ENCODE data around the gene MZF1. TPM values are rescaled to one million over a fixed set of nuclear protein-coding genes. Genes with fewer than 3 reads are reported as not detected.
A peak's percentile ranks its signal among the peaks of the same experiment; 100 is the strongest.

MZF1 gene
- total and polyA plus RNA-seq, 9 of the 15 experiments (the other 6 are each of a cell fraction or from before 2014, with no cell fraction given): 0.31 to 29.3 (median 11.5) TPM

DNA sequence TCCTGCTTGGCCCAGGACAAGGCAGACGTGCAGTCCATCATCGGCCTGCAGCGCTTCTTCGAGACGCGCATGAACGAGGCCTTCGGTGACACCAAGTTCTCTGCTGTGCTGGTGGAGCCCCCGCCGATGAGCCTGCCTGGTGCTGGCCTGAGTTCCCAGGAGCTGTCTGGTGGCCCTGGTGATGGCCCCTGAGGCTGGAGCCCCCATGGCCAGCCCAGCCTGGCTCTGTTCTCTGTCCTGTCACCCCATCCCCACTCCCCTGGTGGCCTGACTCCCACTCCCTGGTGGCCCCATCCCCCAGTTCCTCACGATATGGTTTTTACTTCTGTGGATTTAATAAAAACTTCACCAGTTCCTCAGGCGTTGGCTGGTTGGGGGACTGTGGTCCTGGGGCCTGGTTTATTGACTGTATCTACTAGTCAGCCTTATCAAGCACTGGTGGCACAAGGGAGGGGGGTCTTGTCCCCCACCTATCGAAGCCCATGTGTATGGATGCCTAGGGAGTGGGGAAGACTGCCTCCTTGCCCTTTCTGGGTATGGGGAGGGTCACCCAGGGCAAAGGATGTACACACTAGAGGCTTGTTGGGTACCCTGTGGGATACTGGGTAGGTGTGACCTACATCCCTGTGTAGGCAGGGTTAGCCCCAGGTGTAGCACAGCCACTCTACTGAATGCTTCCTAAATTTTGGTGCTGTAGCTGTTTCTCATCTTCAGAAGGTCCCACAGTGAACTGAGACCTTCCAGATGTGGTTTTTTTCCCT, 22.6 kb downstream of the MZF1 start (continued):
- TF ChIP-seq, protein P1, sequence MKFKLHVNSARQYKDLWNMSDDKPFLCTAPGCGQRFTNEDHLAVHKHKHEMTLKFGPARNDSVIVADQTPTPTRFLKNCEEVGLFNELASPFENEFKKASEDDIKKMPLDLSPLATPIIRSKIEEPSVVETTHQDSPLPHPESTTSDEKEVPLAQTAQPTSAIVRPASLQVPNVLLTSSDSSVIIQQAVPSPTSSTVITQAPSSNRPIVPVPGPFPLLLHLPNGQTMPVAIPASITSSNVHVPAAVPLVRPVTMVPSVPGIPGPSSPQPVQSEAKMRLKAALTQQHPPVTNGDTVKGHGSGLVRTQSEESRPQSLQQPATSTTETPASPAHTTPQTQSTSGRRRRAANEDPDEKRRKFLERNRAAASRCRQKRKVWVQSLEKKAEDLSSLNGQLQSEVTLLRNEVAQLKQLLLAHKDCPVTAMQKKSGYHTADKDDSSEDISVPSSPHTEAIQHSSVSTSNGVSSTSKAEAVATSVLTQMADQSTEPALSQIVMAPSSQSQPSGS (CRISPR knock-in tag; IDR thresholded peaks at IDR 0.05): no peak

DNA sequence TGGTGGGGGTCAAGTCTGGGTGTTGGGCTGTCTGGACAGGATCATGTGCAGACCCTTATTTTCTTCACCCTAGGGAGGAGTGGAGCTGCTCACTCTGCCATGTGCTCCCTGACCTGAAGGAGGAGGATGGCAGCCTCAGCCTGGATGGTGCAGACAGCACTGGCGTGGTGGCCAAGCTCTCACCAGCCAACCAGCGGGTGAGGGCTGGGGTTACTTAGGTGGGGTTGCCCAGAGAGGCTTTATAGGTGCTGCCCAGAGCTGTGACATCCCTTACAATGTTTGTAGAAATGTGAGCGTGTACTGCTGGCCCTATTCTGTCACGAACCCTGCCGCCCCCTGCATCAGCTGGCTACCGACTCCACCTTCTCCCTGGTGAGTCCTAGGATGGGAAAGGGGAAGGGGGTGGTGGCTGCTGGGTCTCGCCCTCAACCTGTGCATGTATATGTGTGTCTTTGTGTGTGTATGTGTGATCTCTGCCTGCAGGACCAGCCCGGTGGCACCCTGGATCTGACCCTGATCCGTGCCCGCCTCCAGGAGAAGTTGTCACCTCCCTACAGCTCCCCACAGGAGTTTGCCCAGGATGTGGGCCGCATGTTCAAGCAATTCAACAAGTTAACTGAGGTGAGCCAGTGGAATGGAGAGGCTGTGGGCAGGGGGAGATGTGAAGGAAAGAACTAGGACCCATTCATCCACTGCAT, 23.3 kb downstream of the MZF1 start:
- Histone ChIP-seq H3K27ac (ENCODE audit: extremely low read depth, low read depth, low read length) (no peak overlapping the region), H4K20me1 (replicated peaks; ENCODE audit: control insufficient read depth, insufficient read depth, low read length) (peaks cover 42% of the 10 kb centered on the region), H3K79me2 (ENCODE audit: control insufficient read depth, insufficient read depth, low read length) (peaks cover 56% of the 10 kb centered on the region), H3K4me3 (no peak overlapping the region), H3K9ac (ENCODE audit: insufficient read depth in 1 of 2, low read depth in 2 of 2, low read length in 2 of 2) (peak overlapping the region in 1 of 2 experiments; percentile 62; a peak in 2 of 4 replicates), H3K27me3 (ENCODE audit: control insufficient read depth in 2 of 2, insufficient read depth in 2 of 2, low read length in 2 of 2) (no peaks in the 10 kb centered on the region), H3K4me2 (ENCODE audit: insufficient read depth, low read length) (no peak overlapping the region), H3K36me3 (ENCODE audit: control insufficient read depth, insufficient read depth, low read length) (peaks cover 89% of the 10 kb centered on the region), H3K4me1 (replicated peaks in 1 of 2; ENCODE audit: control insufficient read depth in 2 of 2, insufficient read depth in 2 of 2, low read length in 2 of 2) (peaks cover 21 to 44% of the 10 kb centered on the region in 2 experiments), H3K9me1 (ENCODE audit: control insufficient read depth, insufficient read depth, low read length) (peaks cover 8% of the 10 kb centered on the region), H3K9me3 (replicated peaks; ENCODE audit: control insufficient read depth, insufficient read depth, low read depth, low read length) (no peaks in the 10 kb centered on the region), H2AFZ (ENCODE audit: low read depth, low read length) (no peak overlapping the region)
- no peak for FAIRE-seq
- no TSS peak for BruUV-seq (replicated peaks)
- TF ChIP-seq, protein P2, sequence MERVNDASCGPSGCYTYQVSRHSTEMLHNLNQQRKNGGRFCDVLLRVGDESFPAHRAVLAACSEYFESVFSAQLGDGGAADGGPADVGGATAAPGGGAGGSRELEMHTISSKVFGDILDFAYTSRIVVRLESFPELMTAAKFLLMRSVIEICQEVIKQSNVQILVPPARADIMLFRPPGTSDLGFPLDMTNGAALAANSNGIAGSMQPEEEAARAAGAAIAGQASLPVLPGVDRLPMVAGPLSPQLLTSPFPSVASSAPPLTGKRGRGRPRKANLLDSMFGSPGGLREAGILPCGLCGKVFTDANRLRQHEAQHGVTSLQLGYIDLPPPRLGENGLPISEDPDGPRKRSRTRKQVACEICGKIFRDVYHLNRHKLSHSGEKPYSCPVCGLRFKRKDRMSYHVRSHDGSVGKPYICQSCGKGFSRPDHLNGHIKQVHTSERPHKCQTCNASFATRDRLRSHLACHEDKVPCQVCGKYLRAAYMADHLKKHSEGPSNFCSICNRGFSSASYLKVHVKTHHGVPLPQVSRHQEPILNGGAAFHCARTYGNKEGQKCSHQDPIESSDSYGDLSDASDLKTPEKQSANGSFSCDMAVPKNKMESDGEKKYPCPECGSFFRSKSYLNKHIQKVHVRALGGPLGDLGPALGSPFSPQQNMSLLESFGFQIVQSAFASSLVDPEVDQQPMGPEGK (CRISPR knock-in tag; IDR thresholded peaks at IDR 0.05; ENCODE audit: borderline replicate concordance): no peak
- TF ChIP-seq, protein P3, sequence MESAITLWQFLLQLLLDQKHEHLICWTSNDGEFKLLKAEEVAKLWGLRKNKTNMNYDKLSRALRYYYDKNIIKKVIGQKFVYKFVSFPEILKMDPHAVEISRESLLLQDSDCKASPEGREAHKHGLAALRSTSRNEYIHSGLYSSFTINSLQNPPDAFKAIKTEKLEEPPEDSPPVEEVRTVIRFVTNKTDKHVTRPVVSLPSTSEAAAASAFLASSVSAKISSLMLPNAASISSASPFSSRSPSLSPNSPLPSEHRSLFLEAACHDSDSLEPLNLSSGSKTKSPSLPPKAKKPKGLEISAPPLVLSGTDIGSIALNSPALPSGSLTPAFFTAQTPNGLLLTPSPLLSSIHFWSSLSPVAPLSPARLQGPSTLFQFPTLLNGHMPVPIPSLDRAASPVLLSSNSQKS (CRISPR knock-in tag; IDR thresholded peaks at IDR 0.05): no peak
- TF ChIP-seq RBFOX2 (IDR thresholded peaks at IDR 0.05; ENCODE audit: low read depth, low read length): peak; percentile 50
- WGBS (ENCODE audit: insufficient coverage, low coverage, missing lambda C conversion rate): 98% methylated on average over 10 of the region's 11 CpGs
- POLR2A ChIA-PET: interaction anchor here (0.7 to 0.8 kb wide), 2 partner anchors 26 to 32 kb away, joined by 3 to 4 read pairs; no protein-coding TSS in a partner anchor
- intact Hi-C loops (cut with micrococcal nuclease) (no loop called here), in situ Hi-C loops (cut with MboI) (no loop called here)
- DNase-seq (ENCODE audit: extremely low read depth in 1 of 4, low spot score in 3 of 4): no peak
- CTCF ChIA-PET (ENCODE audit: low intra/inter-chr PET ratio): no interaction called here
- ATAC-seq: no peak

Measured in K562 (cell line).